ENCODE measurements around the gene GNG14.

GNG14 gene

GRCh38 chr19:12646551-12646950 lies 41.2 kb upstream of the GNG14 start:
- no peak for DNase-seq
- TF ChIP-seq, protein P1, sequence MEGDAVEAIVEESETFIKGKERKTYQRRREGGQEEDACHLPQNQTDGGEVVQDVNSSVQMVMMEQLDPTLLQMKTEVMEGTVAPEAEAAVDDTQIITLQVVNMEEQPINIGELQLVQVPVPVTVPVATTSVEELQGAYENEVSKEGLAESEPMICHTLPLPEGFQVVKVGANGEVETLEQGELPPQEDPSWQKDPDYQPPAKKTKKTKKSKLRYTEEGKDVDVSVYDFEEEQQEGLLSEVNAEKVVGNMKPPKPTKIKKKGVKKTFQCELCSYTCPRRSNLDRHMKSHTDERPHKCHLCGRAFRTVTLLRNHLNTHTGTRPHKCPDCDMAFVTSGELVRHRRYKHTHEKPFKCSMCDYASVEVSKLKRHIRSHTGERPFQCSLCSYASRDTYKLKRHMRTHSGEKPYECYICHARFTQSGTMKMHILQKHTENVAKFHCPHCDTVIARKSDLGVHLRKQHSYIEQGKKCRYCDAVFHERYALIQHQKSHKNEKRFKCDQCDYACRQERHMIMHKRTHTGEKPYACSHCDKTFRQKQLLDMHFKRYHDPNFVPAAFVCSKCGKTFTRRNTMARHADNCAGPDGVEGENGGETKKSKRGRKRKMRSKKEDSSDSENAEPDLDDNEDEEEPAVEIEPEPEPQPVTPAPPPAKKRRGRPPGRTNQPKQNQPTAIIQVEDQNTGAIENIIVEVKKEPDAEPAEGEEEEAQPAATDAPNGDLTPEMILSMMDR (IDR thresholded peaks at IDR 0.05; ENCODE audit: low read depth, low read length): no peak

DNA sequence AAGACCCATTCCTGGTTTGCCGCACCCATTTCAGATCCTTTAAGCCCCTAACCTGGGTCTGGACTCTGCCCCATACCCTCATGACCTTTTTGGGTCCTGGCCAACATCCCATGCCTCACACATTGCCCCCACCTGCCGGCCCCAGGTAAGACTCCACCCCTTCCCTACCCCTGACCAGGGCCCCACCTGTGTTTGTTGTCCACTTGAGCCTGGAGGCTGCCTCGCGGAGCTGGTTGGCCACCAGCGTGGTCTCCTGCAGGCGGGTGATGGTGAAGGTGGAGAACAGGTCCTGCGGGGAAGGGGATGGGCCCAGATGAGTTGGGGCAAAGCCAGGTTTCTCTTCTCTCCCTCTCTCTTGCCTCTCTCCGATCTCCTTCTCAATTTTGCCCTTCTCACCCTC lies 40.8 kb upstream of the GNG14 start:
- no peak overlapping the region for H3K4me3 ChIP-seq (ENCODE audit: low read depth, low read length)
- TF ChIP-seq, protein P1 (IDR thresholded peaks at IDR 0.05; ENCODE audit: low read depth, low read length): no peak

More at GRCh38 chr19:12646551-12646950, 41.2 kb upstream of the GNG14 start:
- no peaks in the 10 kb centered on the region; the same call in 1 of the 2 replicates for H3K9me3 ChIP-seq
- H3K36me3 ChIP-seq: no peaks in the 10 kb centered on the region
- H3K4me1 ChIP-seq: no peaks in the 10 kb centered on the region
- H3K27me3 ChIP-seq: no peaks in the 10 kb centered on the region
- no peak overlapping the region for H3K4me3 ChIP-seq (ENCODE audit: low read depth, low read length)

GRCh38 chr19:12647490-12648071 lies 40.2 kb upstream of the GNG14 start:
- no peaks in the 10 kb centered on the region for H3K4me1 ChIP-seq
- TF ChIP-seq, protein P1 (IDR thresholded peaks at IDR 0.05; ENCODE audit: low read depth, low read length): no peak
- DNase-seq: peak; percentile 68
- H3K9me3 ChIP-seq: no peaks in the 10 kb centered on the region; the same call in 1 of the 2 replicates
- no peak overlapping the region for H3K4me3 ChIP-seq (ENCODE audit: low read depth, low read length)
- H3K36me3 ChIP-seq: no peaks in the 10 kb centered on the region
- H3K27me3 ChIP-seq: no peaks in the 10 kb centered on the region

More for the DNA sequence above, 40.8 kb upstream of the GNG14 start:
- Histone ChIP-seq H3K36me3 (no peaks in the 10 kb centered on the region), H3K9me3 (no peaks in the 10 kb centered on the region; the same call in 1 of the 2 replicates), H3K27me3 (no peaks in the 10 kb centered on the region), H3K4me1 (no peaks in the 10 kb centered on the region)
- no peak for DNase-seq

DNA sequence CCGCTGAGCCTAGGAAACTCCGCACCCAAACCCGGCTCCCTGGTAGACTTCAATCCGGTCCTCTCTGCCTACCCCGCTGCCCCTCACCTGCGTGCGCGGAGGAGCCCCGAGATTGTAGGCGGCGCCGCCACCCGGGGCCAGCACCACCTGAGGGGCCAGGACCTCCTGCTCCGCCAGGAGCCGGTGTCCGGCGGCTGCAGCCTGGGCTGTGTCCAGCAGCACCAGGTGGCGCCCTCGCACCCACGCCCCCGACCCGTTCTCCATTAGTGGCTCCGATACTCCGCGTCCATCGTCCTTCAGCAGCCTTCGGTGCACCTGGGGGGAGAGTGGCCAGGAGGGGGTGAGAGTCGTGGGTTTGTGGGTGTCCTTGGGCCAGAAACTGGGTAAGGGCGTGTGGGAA lies 39.7 kb upstream of the GNG14 start:
- H3K27me3 ChIP-seq: no peaks in the 10 kb centered on the region
- no peaks in the 10 kb centered on the region; the same call in 1 of the 2 replicates for H3K9me3 ChIP-seq
- H3K4me3 ChIP-seq (ENCODE audit: low read depth, low read length): no peak overlapping the region
- TF ChIP-seq, protein P1 (IDR thresholded peaks at IDR 0.05; ENCODE audit: low read depth, low read length): no peak
- H3K36me3 ChIP-seq: no peaks in the 10 kb centered on the region
- DNase-seq: no peak
- no peaks in the 10 kb centered on the region for H3K4me1 ChIP-seq

DNA sequence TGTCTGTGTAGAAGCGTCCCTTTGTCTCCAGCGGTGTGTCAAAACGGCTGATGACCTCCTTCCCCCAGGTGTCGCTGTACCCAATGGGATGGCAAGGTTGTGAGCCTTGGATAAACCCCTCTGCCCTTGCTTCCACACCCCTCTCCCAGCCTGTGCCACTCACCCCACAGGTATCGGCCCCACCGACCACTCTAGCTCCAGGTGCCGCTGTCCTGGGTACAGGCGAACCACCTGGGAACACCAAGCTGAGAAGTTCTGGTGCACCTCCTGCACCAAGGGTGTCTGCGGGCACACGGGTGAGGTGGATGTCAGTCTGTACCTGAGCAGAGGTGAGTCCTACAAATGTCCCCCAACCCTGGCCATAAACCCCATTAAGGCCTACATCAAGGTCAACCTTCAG lies 37.9 kb upstream of the GNG14 start:
- Histone ChIP-seq H3K36me3 (no peaks in the 10 kb centered on the region), H3K9me3 (no peaks in the 10 kb centered on the region; the same call in 1 of the 2 replicates), H3K27me3 (no peaks in the 10 kb centered on the region), H3K4me3 (ENCODE audit: low read depth, low read length) (no peak overlapping the region), H3K4me1 (no peaks in the 10 kb centered on the region)
- TF ChIP-seq, protein P1 (IDR thresholded peaks at IDR 0.05; ENCODE audit: low read depth, low read length): no peak
- no peak for DNase-seq

DNA sequence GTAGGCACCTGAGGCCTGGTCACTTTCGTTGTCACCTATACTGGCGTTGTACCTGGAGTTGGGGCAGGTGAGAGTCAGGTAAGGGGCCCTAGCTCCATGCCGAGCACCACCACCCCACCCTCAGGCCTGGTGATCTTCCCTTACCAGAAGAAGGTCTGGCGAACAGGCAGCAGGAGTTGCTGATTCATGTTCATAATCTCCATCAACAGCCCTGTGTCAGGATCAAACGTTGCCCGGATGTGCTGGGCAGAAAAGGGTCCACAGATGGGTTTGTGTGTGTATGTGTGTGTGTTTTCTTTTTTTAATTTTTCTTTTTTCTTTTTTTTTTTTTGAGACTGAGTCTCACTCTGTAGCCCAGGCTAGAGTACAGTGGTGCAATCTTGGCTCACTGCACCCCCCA lies 35.6 kb upstream of the GNG14 start:
- Histone ChIP-seq H3K27me3 (no peaks in the 10 kb centered on the region), H3K4me3 (ENCODE audit: low read depth, low read length) (no peak overlapping the region), H3K4me1 (no peaks in the 10 kb centered on the region), H3K36me3 (peaks cover 3% of the 10 kb centered on the region; the same call in 1 of the 2 replicates), H3K9me3 (no peaks in the 10 kb centered on the region; the same call in 1 of the 2 replicates)
- TF ChIP-seq, protein P1 (IDR thresholded peaks at IDR 0.05; ENCODE audit: low read depth, low read length): no peak
- DNase-seq: no peak
